Lower leg skin (tissue), 3 donors: ENCODE measurements around the gene PDGFC.

Experiments
- CTCF ChIP-seq, 3 donors: fragments of 450-650 bp; IDR thresholded peaks; one replicate each; pipeline ENCODE4 v1.5.1; 2016; ENCODE audit warnings: antibody characterized with exemption in 3 of 3, mild to moderate bottlenecking in 3 of 3, moderate library complexity in 2 of 3
- POLR2A ChIP-seq, 2 donors: fragments of 450-650 bp; IDR thresholded peaks; one replicate each; pipeline ENCODE4 v1.6.1; 2016 to 2017; ENCODE audit warnings: antibody characterized with exemption in 2 of 2, mild to moderate bottlenecking in 1 of 2, moderate library complexity in 1 of 2

- TF ChIP-seq CTCF (IDR thresholded peaks at IDR 0.05) (no peak), POLR2A (IDR thresholded peaks at IDR 0.05) (no peak)
Measured at GRCh38 chr4:156939801-156940200, 31.8 kb downstream of the PDGFC start.
